ENCODE measurements around the gene WDR6.
"Not testable (repeated sequence)": the region's sequence is repeated elsewhere in the genome, so short reads cannot be mapped to it uniquely, and the experiment has no call there.

The WDR6 gene

DNA sequence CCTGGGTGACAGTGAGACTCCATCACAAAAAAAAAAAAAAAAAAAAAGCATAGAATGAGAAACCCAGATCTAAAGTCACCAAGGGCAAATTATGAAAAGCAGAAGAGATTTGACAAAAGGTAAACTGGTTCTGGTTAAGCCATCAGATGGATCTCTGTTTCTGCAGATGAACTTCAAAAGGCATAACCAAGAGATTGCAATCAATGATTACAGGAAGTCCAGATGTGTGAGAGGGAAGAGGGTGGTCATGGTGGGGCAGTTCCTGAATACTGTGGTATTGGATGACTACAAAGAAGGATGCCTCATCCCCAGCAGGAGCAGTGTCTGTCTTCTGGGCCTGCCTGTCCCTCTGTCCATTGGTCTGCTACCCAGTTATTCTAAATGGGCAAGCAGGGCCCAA lies 13.4 kb upstream of the WDR6 start:
- FAIRE-seq: no peak

DNA sequence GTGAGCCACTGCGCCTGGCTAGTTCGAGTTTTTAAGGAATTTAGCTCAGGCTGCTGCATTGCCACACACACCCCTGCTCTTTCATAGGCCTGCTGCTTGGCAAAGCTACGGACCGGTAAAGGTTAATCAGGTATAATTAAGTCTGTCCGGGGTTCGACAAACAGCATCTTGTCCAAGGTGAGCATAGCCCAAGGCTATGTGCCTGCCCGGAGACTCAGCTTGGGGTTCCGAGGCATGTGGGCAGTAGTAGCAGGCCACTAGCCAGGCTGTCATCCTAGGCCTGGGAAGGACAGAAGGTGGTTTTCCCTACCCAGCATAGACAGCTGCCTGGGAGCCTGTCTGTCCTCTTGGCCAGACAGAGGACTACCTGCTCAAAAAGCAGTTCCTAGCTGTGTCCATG lies 10.6 kb upstream of the WDR6 start:
- FAIRE-seq: no peak

DNA sequence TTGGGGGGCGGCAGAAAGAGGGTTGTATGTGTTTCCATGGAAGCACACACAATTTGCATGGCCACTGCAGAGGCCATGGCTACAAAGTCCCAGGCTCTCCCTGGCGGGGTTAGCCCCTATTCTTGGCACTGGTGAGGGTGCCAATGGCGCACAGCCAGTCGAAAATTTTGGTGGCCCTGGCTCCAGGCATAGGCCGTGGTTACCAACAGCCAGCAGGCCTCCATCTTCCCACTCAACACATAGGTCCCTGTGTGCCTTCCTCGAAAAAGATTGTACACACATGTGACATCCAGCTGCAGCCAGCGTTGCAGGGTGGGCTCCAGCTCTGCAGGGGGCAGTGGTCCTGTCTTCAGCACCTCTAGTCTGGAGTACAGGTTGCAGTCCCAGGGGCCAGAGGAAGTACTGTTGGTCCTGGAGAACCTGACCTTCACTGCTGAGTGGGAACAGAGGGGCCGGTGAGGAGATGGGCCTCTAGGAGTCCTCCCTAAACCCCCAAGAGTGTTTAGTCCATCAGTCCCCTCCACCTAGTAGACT lies 10.0 kb upstream of the WDR6 start:
- no peak for FAIRE-seq

DNA sequence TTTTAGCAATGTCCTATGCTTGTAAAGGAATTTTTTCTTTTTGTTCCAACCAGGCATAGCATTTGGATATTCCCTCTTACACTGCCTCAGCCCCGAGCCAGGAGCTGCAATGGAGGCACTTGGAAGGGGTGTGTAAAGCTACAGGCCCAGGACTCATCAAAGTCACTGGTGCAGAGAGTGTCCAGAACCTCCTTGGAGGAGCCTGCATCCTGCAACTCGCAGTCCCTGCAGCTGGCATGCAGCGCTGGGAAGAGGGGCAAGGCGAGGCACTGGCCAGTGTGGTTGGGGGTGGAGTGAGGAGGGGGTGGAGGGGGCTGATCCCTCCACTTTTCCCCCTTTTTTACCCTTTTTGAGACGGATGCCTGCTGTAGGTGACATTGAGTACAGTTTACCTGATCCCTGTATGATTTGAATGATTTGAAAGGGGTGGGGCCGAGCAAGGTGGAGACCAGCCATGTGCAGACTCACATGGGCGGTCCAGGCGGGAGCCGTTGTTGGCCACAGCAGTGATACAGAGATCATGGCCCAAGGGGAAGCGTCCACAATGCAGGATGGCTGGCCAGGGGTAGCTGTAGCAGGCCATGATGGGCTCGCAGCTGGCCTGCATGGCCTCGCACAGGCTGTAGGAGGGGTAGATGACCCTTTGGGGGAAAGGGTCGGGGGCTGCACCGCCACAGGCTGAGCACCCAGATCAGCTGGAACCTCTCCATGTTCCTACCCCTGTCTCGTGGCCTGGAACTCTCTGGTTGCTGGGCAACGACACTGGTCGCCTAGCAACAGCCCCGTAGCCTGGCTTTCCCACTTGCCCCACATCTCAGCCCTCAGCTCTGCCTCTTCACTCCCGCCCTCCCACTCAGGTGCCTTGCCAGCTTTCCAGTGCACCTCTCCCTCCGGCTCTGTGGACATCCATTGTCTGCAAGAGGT lies 9.2 kb upstream of the WDR6 start:
- no peak for FAIRE-seq

DNA sequence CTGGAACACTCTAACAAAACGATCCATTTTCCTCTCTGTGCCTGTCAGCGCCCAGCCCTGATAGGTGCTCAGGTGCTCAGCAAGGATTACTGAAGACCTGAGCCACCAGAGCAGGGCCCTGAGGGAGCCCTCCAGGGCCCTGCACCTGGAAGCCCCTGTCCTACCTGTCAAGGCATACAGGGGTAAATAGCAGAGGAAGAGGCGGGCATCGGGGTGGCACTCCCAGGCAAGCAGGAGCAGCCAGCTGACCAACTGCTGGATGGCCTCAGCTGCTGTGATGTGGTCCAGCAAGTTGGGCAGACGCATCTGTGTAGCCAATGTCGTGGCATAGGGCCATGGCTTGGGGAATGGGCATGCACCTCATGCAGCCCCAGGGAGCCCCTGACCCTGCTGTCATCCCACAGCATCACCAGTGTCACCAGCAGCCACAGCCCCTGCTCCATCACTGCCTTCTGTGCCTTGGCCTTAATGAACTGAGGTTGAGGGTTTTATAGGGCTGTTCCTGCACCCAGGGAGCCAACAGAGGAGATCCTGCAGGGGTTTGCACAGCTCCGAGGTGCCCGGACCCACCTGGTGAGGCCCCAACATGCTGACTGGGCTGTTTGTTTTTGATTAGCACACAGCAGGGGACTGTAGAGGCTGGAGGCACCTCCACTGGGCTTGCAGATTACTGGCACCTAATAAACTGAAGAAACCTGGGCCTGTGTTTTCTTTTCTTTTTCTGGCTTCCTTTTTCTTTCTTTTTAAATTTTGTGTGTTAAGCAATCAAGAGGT lies 7.9 kb upstream of the WDR6 start:
- FAIRE-seq: no peak

DNA sequence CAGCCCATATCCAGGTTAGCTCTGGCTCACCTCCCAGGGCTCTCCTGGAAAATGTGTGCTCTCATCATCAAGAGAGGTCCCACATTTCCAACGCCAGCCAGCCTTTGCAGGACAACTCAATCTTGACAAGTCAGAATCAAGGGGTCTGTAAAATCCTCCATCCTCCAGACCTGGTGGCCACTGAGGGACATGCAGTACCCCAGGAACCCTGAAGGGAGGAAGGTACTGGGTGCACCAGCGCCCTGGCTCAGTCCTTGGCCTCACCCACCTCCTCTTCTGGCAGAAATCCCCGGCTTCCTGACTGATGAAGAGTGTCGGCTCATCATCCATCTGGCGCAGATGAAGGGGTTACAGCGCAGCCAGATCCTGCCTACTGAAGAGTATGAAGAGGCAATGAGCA lies 6.0 kb upstream of the WDR6 start:
- FAIRE-seq: no peak

DNA sequence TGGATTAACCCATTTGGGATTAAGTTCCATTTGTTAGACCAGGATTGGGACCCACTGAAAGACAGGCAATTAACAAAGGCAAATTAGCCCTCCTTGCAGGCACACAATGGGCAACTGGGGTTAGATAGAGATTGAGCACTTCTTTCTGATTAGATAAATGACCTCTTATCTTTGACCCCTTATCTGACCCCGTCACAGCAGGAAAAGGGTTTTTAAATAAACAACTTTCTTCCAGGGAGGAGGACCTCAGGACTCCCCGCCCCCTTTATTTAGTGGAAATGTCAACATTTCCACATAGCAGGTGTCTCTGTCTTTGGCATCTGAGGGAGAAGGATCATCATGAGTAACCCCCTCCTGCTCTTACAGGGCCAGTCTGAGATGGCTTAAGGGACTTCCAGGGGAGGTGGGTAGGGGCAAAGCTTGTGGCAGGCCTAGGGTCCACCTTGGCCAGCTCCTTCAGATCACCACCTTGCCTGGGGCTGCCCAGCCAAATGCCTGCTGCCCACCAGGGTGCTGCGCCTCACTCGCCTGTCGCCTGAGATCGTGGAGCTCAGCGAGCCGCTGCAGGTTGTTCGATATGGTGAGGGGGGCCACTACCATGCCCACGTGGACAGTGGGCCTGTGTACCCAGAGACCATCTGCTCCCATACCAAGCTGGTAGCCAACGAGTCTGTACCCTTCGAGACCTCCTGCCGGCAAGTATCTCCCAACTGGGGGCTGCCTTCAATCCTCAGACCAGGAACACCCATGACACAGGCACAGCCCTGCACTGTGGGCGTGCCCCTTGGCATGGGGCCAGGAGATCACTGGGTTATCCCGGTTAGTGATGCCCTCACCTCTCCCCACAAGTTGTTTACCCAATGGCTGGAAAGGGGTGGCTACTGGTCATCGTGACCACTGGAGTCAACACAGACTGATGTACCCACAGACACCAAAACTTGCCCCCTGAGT lies 2.6 kb upstream of the WDR6 start:
- FAIRE-seq: no peak

DNA sequence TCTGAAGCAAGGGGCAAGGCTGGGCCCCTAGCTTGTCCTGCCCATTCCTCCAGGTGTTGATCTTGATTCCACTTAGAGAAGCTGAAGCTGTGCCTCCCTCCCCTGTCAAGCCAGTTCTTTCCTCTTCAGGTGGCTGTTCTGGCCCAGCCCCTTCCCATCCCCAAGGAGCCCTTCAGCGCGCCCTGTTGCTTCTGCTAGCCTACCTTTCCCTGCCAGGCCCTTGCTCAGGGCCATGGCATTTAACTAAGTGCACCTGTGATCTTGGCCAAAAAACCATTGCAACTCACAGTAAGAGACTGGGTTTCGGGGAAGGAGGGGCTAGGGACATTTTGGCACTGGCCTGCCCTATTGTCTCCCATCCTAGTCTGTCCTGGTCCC lies 1.9 kb upstream of the WDR6 start:
- FAIRE-seq: no peak

DNA sequence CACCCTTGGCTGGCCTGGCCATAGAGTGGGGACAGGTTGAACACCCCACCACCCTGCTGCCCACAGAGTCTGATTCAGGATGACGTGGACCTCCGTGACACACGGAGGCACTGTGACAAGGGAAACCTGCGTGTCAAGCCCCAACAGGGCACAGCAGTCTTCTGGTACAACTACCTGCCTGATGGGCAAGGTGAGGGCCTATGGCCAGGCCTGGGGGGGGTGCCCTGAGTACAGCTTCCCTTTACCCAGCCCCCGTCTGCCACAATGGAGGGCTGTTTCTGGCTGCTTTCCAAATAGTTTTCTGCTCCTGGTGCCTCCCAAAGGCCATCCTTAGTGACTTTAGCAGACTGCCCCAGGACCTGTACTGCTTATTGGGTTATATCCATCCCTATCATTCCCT lies 1.2 kb upstream of the WDR6 start:
- no peak for FAIRE-seq

DNA sequence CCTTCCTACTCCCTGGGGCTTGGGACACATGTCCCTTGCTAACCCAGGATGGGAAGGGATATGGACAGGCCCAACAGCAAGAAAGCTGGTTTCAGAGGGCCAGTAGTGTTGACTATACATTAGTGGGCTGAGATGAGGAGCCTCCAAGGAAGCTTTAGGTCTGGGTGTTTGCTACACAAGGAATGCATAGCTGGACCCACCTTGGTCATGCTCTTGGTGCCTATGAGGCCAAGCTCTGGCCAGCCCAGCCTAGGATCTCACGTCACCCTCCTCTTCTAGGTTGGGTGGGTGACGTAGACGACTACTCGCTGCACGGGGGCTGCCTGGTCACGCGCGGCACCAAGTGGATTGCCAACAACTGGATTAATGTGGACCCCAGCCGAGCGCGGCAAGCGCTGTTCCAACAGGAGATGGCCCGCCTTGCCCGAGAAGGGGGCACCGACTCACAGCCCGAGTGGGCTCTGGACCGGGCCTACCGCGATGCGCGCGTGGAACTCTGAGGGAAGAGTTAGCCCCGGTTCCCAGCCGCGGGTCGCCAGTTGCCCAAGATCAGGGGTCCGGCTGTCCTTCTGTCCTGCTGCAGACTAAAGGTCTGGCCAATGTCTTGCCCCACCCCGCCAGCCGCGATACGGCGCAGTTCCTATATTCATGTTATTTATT lies 653 bp upstream of the WDR6 start:
- no peak for FAIRE-seq

DNA sequence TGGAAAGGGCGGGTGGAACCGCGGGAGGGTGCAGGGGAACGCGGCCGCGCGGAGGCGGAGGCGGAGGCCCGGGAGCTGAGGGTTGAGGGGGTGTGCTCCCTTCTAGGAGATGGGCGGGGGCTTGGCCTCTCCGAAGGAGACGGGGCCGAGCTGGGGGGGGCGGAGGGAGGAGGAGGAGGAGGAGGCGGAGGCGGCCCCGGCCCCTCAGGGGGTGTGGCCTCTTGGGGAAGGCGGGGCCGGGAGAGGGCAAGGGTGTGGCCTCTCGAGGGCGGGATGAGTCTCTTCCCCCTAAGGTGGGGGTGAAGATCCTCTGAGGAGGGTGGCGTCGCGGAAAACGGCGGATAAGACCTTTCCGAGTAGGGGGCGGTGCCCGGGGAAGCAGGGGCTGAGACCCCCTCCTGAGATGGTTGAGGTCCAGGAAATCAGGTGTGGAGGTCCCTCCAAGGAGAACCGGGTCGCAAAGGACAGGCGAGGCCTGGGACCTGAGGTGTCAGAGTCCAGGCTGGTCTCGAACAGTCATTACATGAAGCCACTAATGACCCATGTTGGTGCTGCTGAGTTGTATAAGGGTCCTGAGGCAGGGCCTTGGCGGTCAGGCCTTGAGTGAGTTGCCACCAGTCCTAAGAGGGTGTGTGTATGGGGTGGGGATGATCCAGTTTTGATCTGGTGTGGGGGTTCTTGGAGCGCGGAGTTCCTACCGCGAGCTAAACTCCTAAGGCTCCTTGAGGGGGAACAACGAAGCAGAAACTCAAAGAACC lies 759 bp downstream of the WDR6 start:
- no peak for FAIRE-seq

DNA sequence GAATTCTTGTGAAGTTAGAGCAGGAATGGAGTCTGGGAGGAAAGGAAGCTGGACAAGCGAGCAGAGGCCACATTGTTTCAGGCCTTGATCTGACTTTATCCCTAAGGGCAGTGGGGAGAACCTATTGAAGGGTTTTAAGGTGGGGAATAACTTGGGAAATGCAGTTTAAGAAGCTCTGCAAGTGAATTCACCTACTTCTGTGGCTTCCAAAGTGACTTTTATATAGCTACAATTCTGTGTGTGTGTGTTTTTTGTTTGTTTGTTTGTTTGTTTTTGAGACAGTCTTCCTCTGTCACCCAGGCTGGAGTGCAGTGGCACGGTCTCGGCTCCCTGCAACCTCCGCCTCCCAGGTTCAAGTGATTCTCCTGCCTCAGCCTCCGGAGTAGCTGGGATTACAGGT lies 1.4 kb downstream of the WDR6 start:
- FAIRE-seq: not testable (repeated sequence)

DNA sequence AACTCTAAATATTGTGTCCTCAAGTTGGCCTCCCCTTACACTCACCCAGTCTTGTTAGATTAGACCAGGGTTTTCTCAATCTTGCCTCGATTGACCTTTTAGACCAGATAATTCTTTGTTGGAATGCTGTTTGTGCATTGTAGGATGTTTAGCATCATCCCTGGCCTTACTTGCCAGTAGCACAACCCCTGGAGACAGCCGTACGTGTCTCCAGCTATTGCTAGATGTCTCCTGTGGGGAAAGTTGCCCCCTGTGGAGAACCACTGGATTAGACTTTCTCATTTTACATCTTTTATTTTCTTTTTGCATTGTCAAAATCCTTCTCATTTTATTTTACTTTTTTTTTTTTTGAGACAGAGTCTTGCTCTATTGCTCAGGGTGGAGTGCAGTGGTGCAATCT lies 2.2 kb downstream of the WDR6 start:
- FAIRE-seq: no peak

DNA sequence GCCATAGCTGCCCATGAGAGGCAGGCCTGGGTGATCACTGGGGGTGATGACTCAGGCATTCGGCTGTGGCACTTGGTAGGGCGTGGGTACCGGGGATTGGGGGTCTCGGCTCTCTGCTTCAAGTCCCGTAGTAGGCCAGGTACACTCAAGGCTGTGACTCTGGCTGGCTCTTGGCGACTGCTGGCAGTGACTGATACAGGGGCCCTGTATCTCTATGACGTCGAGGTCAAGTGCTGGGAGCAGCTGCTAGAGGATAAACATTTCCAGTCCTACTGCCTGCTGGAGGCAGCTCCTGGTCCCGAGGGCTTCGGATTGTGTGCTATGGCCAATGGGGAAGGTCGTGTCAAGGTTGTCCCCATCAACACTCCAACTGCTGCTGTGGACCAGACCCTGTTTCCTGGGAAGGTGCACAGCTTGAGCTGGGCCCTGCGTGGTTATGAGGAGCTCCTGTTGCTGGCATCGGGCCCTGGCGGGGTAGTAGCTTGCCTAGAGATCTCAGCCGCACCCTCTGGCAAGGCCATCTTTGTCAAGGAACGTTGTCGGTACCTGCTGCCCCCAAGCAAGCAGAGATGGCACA lies 5.3 kb downstream of the WDR6 start:
- FAIRE-seq: no peak

DNA sequence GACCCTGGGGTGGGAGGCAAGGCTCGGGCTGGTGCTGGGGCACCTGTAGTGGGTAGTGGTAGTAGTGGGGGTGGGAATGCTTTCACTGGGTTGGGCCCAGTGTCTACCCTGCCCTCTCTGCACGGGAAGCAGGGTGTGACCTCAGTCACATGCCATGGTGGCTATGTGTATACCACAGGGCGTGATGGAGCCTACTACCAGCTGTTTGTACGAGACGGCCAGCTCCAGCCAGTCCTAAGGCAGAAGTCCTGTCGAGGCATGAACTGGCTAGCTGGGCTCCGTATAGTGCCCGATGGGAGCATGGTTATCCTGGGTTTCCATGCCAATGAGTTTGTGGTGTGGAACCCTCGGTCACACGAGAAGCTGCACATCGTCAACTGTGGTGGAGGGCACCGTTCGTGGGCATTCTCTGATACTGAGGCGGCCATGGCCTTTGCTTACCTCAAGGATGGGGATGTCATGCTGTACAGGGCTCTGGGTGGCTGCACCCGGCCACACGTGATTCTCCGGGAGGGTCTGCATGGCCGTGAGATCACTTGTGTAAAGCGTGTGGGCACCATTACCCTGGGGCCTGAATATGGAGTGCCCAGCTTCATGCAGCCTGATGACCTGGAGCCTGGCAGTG lies 6.0 kb downstream of the WDR6 start:
- no peak for FAIRE-seq

DNA sequence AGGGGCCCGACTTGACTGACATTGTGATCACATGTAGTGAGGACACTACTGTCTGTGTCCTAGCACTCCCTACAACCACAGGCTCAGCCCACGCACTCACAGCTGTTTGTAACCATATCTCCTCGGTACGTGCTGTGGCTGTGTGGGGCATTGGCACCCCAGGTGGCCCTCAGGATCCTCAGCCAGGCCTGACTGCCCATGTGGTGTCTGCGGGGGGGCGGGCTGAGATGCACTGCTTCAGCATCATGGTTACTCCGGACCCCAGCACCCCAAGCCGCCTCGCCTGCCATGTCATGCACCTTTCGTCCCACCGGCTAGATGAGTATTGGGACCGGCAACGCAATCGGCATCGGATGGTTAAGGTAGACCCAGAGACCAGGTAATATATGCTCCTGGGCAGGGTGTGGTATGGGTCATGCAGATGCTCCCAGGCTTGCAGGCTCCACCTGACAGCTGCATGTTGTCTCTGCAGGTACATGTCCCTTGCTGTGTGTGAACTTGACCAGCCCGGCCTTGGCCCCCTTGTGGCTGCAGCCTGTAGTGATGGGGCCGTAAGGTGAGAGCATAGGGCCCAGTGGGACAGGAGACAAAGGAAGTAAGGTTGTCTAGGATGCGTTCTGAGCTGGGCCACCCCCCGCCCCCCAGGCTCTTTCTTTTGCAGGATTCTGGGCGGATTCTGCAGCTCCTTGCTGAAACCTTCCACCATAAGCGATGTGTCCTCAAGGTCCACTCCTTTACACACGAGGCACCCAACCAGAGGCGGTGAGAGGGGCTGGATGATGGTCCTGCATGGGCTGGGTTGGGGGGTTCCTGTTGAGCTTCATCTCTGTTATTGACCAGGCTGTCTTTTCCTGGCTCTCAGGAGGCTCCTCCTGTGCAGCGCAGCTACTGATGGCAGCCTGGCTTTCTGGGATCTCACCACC lies 6.8 kb downstream of the WDR6 start:
- FAIRE-seq: no peak

DNA sequence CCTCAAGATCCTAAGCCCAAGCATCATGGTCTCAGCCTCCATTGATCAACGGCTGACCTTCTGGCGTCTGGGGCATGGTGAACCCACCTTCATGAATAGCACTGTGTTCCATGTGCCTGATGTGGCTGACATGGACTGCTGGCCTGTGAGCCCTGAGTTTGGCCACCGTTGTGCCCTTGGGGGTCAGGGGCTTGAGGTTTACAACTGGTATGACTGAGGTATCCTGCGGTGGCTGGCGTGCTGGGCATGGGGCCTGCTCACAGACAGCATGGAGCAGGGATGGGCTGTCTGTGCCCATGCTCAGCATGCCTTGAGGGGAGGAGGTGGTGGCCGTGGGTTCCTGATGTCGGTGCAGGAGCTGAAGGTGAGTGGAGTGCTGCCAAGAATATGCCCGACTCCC lies 7.9 kb downstream of the WDR6 start:
- no peak for FAIRE-seq

DNA sequence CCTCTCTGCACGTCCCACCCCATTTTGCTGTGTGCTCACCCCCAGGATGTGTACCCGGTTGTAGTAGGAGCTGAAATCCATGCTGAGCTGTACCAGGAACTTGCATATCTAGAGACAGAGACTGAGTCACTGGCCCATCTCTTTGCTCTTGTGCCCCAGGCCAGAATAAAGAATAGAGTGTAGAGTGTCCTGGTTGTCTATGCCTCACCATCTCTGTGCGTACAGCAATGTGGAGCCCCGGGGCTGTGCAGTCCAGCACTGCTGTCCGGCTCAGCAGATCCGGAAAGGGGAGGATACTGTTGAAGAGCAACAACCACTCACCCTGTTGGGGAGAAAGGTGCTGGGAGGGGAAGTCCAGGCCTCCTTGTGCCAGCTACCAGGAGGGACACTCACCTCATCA lies 8.6 kb downstream of the WDR6 start:
- FAIRE-seq: no peak

DNA sequence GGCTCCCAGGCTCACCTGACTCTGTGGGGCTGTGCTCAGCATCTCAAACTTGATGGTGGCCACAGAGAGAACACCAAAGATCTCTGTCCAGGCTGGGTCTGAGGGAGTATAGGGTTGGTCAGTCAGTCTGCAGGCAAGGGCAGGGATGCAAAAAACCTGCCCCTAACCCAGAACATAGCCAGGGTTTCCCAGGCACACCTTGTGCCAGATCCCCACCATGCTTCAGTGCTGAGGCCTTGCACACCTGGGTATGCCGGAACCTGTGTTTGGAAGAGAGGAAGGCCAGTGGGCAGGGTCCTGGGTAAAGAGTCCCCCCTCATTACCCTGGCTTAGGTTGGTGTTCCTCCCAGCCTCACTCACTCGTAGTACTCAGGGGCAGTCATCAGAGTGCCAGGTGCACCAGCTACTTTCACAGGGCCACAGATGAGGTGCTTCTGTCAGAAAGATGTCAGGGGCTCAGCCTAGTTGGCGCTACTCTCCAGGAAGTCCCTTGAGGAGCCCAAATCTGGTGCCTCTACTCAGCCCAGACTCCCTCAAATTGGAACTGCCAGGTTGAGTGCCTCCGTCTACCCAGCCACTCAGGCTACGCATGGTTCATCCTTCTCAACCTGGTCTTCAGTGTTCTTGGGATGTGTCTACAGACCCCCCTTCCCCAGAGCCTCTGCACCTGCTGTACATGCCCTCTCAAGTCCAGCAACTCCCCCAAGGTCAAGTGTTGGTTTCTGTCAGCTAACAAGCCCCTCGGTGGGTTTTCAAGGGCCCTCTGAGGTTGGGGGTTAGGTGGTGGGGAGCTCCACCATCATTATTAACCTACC lies 9.4 kb downstream of the WDR6 start:
- FAIRE-seq: no peak
